OCI-LY3 (cell line): ENCODE results near the gene HSPB8.

Source experiments
- EZH2phosphoT487 ChIP-seq: fragments of 200-600 bp; shearing (Covaris generic); IDR thresholded peaks from 2 replicates; pipeline ENCODE4 v1.6.1; 2018; ENCODE audit warnings: antibody characterized with exemption, mixed run types, low read depth
- TF ChIP-seq, protein P1 (sequence below): fragments of 200-600, 300-600 bp; sonication (generic); IDR thresholded peaks from 2 replicates; pipeline ENCODE4 v1.5.1; 2014; ENCODE audit warnings: antibody characterized with exemption, low read length, low read depth

DNA sequence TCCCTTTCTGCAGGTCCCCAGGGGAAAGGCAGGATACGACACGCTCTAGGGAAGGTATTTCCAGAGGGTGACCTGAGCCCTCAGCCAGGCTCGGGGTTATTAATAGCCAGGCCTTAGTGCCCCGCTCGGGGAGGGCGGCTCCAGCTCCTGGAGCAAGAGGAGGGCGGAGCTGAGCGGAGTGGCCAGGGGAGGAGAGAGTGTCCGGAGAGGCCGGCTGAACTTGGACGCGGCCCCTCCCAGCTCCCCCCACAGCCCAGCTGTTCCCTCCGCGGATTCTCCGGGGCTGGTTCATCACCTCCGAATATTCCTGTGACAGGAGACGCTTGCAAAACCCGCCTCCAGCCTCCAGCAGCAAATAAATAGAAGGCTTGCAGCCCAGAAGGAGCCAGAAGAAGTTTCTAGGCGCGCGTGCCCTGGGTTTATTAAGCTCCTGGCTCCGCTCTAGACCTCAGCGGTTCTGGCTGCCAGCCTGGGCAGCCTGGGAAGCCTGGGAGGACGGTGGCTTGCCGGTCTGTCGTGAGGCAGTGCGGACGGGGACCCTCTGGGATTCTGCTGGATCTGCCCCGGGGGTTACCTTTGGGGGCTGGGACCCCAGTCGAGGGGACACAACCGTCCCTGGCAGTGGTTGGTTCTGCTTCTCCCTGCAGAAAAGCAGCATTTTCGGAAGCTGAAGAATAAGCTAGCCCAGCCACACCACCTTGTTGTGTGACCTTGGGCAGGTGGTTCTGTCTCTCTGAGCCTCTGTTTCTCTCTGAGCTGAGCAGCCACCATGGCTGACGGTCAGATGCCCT is at the start of gene HSPB8:
- TF ChIP-seq, protein P1, sequence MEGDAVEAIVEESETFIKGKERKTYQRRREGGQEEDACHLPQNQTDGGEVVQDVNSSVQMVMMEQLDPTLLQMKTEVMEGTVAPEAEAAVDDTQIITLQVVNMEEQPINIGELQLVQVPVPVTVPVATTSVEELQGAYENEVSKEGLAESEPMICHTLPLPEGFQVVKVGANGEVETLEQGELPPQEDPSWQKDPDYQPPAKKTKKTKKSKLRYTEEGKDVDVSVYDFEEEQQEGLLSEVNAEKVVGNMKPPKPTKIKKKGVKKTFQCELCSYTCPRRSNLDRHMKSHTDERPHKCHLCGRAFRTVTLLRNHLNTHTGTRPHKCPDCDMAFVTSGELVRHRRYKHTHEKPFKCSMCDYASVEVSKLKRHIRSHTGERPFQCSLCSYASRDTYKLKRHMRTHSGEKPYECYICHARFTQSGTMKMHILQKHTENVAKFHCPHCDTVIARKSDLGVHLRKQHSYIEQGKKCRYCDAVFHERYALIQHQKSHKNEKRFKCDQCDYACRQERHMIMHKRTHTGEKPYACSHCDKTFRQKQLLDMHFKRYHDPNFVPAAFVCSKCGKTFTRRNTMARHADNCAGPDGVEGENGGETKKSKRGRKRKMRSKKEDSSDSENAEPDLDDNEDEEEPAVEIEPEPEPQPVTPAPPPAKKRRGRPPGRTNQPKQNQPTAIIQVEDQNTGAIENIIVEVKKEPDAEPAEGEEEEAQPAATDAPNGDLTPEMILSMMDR: no peak
- no peak for TF ChIP-seq EZH2phosphoT487
